GM20431 (cell line): ENCODE results near the gene JUP.

Experiments used
- in situ Hi-C: fragments of 300-500 bp; cut with MseI, MboI; formaldehyde crosslinking; loops from one replicate; pipeline ENCODE4 v1.15.0; 2020; ENCODE audit warnings: low sequenced_read_pairs; ENCODE audit not compliant: unreplicated experiment

Gene JUP

GRCh38 chr17:41731836-41732235 lies 54.7 kb downstream of the JUP start:
- in situ Hi-C loops = loop anchor here (10.0 kb wide), 1 partner anchor 73 kb away; no protein-coding TSS in a partner anchor

- in situ Hi-C loops = loop anchor here (10.0 kb wide), 1 partner anchor 74 kb away; no protein-coding TSS in a partner anchor
These were observed 56.0 kb downstream of the JUP start for GRCh38 chr17:41730479-41730878.

GRCh38 chr17:41728056-41728455 lies 58.5 kb downstream of the JUP start:
- in situ Hi-C loops = no loop called here

GRCh38 chr17:41725134-41725533 lies 61.4 kb downstream of the JUP start:
- in situ Hi-C loops = no loop called here

GRCh38 chr17:41724476-41725050 lies 61.9 kb downstream of the JUP start:
- in situ Hi-C loops = no loop called here

- in situ Hi-C loops = no loop called here
These were observed 62.6 kb downstream of the JUP start for GRCh38 chr17:41723801-41724475.

GRCh38 chr17:41722231-41722630 lies 64.3 kb downstream of the JUP start:
- in situ Hi-C loops = no loop called here

GRCh38 chr17:41718287-41718645 lies 68.2 kb downstream of the JUP start:
- in situ Hi-C loops = no loop called here

- in situ Hi-C loops = no loop called here
These were observed 68.9 kb downstream of the JUP start for GRCh38 chr17:41717408-41718286.

- in situ Hi-C loops = no loop called here
These were observed 74.7 kb downstream of the JUP start, which contains the start of gene GAST for GRCh38 chr17:41711669-41712400. Gene GAST, plus strand, starts transcription at chr17:41712331. Its CDS starts 3,106 bp downstream, at chr17:41715437.

- in situ Hi-C loops = no loop called here
These were observed 75.9 kb downstream of the JUP start for GRCh38 chr17:41710472-41711090.

- in situ Hi-C loops = no loop called here
These were observed 78.5 kb downstream of the JUP start for GRCh38 chr17:41707803-41708669.

GRCh38 chr17:41705271-41705991 lies 81.1 kb downstream of the JUP start:
- in situ Hi-C loops = no loop called here
